ENCODE data around the gene GAL3ST2. TPM values are rescaled to one million over a fixed set of nuclear protein-coding genes. Genes with fewer than 3 reads are reported as not detected.

The GAL3ST2 gene
- total and polyA plus RNA-seq, 2 experiments from 2014 or later = not detected

DNA sequence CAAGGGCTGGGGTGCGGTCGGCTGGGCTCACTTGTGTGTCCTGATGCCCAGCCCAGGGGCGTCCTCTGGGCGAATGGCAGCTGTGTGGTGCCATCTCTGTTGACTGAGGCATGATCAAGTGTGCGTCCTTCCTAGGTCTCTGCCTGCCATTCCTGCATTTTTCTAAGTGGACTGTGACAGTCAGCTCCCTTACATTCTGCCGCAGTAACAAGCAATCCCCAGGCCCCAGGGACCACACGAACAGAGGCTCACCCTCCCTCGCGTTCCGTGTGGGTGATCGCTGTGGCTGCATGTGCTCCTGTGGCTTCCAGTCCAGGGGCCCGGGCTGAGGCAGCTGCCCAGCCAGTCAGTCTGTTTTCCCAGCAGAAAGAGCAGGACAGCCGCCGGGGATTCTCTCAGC, 24.4 kb upstream of the GAL3ST2 start:
- H2AFZ ChIP-seq = no peak overlapping the region
- in situ Hi-C loops (cut with MboI) = no loop called here
- H3K4me1 ChIP-seq (ENCODE audit: insufficient read depth) = no peaks in the 10 kb centered on the region
- no peak for DNase-seq
- H3K4me2 ChIP-seq (ENCODE audit: unreplicated experiment) = no peak overlapping the region
- H3K27ac ChIP-seq = no peak overlapping the region
- H3F3A ChIP-seq (ENCODE audit: insufficient read depth) = no peaks in the 10 kb centered on the region
- H3K4me3 ChIP-seq = no peak overlapping the region
- H3K9ac ChIP-seq = no peak overlapping the region
- no peaks in the 10 kb centered on the region for H3K9me2 ChIP-seq (ENCODE audit: insufficient read depth)
- no peaks in the 10 kb centered on the region for H3K27me3 ChIP-seq (replicated peaks; ENCODE audit: insufficient read depth)
- H3K36me3 ChIP-seq (ENCODE audit: low read depth) = no peaks in the 10 kb centered on the region
- H4K20me1 ChIP-seq (ENCODE audit: insufficient read depth) = no peaks in the 10 kb centered on the region
- no peaks in the 10 kb centered on the region for H3K79me2 ChIP-seq (ENCODE audit: insufficient read depth)
- no peak for TF ChIP-seq EZH2phosphoT487 (IDR thresholded peaks at IDR 0.05; ENCODE audit: insufficient read depth, low read depth)
- TF ChIP-seq EZH2 (IDR thresholded peaks at IDR 0.05; ENCODE audit: insufficient read depth, poor library complexity, severe bottlenecking) = no peak
- H3K9me3 ChIP-seq (ENCODE audit: low read depth) = no peaks in the 10 kb centered on the region
- WGBS, 2 experiments (ENCODE audit: low coverage in 1 of 2, low lambda C conversion rate in 2 of 2, missing lambda C conversion rate in 2 of 2) = 94 to 97% methylated on average over 11 to 14 of the region's 14 CpGs

DNA sequence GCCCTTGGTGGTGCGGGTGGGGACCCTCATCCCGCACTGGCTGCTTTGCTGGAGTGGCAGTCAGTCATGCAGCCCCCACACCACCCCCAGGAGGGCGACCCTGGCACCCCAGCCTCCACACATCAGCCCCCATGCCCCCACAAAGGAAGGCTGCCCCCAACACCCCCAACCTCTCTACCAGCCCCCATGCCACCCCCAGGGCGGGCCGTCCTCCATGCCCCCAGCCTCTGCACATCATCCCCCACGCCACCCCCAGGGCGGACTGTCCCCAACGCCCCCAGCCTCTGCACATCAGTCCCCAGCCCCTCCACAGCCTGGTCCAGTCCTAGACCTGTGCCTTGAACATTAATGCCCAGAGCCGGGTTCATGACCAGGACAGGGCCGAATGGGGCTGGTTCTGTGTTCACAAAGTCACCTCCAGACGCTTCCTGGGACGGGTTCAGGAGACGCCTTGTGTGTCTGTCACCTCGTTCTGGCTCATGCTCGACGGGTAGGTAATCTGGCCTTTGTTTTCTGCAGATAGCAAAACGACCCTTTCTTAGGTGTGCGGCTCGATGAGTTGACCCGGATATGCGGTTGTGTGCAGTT, 23.8 kb upstream of the GAL3ST2 start:
- Histone ChIP-seq H3K4me1 (ENCODE audit: insufficient read depth) (no peaks in the 10 kb centered on the region), H3F3A (ENCODE audit: insufficient read depth) (no peaks in the 10 kb centered on the region), H3K27me3 (replicated peaks; ENCODE audit: insufficient read depth) (no peaks in the 10 kb centered on the region), H3K36me3 (ENCODE audit: low read depth) (no peaks in the 10 kb centered on the region), H3K4me3 (no peak overlapping the region), H3K27ac (no peak overlapping the region), H4K20me1 (ENCODE audit: insufficient read depth) (no peaks in the 10 kb centered on the region), H3K9ac (no peak overlapping the region), H3K9me2 (ENCODE audit: insufficient read depth) (no peaks in the 10 kb centered on the region), H3K79me2 (ENCODE audit: insufficient read depth) (no peaks in the 10 kb centered on the region), H3K9me3 (ENCODE audit: low read depth) (no peaks in the 10 kb centered on the region), H2AFZ (no peak overlapping the region), H3K4me2 (ENCODE audit: unreplicated experiment) (no peak overlapping the region)
- in situ Hi-C loops (cut with MboI) = no loop called here
- DNase-seq = no peak
- TF ChIP-seq EZH2 (IDR thresholded peaks at IDR 0.05; ENCODE audit: insufficient read depth, poor library complexity, severe bottlenecking) (no peak), EZH2phosphoT487 (IDR thresholded peaks at IDR 0.05; ENCODE audit: insufficient read depth, low read depth) (no peak)
- WGBS, 2 experiments (ENCODE audit: low coverage in 1 of 2, low lambda C conversion rate in 2 of 2, missing lambda C conversion rate in 2 of 2) = 93 to 96% methylated on average over 13 to 19 of the region's 21 CpGs

DNA sequence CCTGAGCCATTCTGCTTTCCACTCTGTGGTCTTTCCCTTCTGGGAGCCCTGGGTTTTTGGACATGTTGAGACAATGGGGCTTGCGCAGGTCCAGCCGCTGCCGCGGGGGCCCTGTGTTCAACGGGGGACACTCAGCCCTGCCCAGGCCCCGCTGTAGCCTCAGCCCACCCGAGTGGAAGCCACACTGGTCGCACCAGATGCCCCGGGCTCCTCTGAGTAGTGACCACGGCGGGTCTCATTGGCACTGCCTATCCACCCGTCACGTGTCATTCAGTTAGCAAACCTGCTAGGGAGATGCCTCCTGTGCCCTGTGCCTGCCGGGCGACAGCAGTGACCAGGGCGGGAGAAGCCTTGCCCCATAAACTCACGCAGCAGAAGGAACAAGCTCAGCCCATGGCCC, 23.1 kb upstream of the GAL3ST2 start:
- Histone ChIP-seq H4K20me1 (ENCODE audit: insufficient read depth) (no peaks in the 10 kb centered on the region), H3K79me2 (ENCODE audit: insufficient read depth) (no peaks in the 10 kb centered on the region), H3K9ac (no peak overlapping the region), H3K36me3 (ENCODE audit: low read depth) (no peaks in the 10 kb centered on the region), H3K4me1 (ENCODE audit: insufficient read depth) (no peaks in the 10 kb centered on the region), H3K27me3 (replicated peaks; ENCODE audit: insufficient read depth) (no peaks in the 10 kb centered on the region), H3K9me2 (ENCODE audit: insufficient read depth) (no peaks in the 10 kb centered on the region), H3K9me3 (ENCODE audit: low read depth) (no peaks in the 10 kb centered on the region), H2AFZ (no peak overlapping the region), H3F3A (ENCODE audit: insufficient read depth) (no peaks in the 10 kb centered on the region), H3K4me2 (ENCODE audit: unreplicated experiment) (no peak overlapping the region), H3K4me3 (no peak overlapping the region), H3K27ac (no peak overlapping the region)
- TF ChIP-seq EZH2phosphoT487 (IDR thresholded peaks at IDR 0.05; ENCODE audit: insufficient read depth, low read depth) = no peak
- no peak for TF ChIP-seq EZH2 (IDR thresholded peaks at IDR 0.05; ENCODE audit: insufficient read depth, poor library complexity, severe bottlenecking)
- no peak for DNase-seq
- in situ Hi-C loops (cut with MboI) = no loop called here
- WGBS, 2 experiments (ENCODE audit: low coverage in 1 of 2, low lambda C conversion rate in 2 of 2, missing lambda C conversion rate in 2 of 2) = 97% methylated on average over 13 to 17 of the region's 17 CpGs

DNA sequence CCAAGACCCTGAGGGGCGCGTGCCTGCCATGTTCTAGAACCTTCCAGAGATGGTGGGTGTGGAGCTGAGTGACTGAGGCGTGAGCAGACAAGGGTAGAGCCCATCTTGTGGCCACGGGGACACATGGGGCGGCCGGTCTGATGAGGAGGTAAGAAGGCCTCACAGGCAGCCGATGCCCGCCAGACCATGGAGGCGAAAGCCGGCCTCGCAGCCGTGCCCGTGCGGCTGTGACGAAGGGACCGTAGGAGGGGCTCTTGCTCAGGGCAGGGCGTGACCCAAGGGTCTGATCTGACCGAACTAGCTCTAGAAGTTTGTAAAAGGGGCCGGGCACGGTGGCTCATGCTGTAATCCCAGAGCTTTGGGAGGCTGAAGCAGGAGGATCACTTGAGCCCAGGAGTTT, 22.6 kb upstream of the GAL3ST2 start:
- H4K20me1 ChIP-seq (ENCODE audit: insufficient read depth) = no peaks in the 10 kb centered on the region
- H3K79me2 ChIP-seq (ENCODE audit: insufficient read depth) = no peaks in the 10 kb centered on the region
- H3F3A ChIP-seq (ENCODE audit: insufficient read depth) = no peaks in the 10 kb centered on the region
- H3K36me3 ChIP-seq (ENCODE audit: low read depth) = peaks cover 2% of the 10 kb centered on the region; the same call in 1 of the 2 replicates
- H2AFZ ChIP-seq = no peak overlapping the region
- no peak overlapping the region for H3K27ac ChIP-seq
- no peaks in the 10 kb centered on the region for H3K9me2 ChIP-seq (ENCODE audit: insufficient read depth)
- no peak overlapping the region for H3K4me2 ChIP-seq (ENCODE audit: unreplicated experiment)
- H3K27me3 ChIP-seq (replicated peaks; ENCODE audit: insufficient read depth) = no peaks in the 10 kb centered on the region
- TF ChIP-seq EZH2 (IDR thresholded peaks at IDR 0.05; ENCODE audit: insufficient read depth, poor library complexity, severe bottlenecking) (no peak), EZH2phosphoT487 (IDR thresholded peaks at IDR 0.05; ENCODE audit: insufficient read depth, low read depth) (no peak)
- no peaks in the 10 kb centered on the region for H3K9me3 ChIP-seq (ENCODE audit: low read depth)
- no peak overlapping the region for H3K9ac ChIP-seq
- in situ Hi-C loops (cut with MboI) = no loop called here
- no peak for DNase-seq
- no peaks in the 10 kb centered on the region for H3K4me1 ChIP-seq (ENCODE audit: insufficient read depth)
- WGBS, 2 experiments (ENCODE audit: low coverage in 1 of 2, low lambda C conversion rate in 2 of 2, missing lambda C conversion rate in 2 of 2) = 96 to 97% methylated on average over 20 of the region's 20 CpGs
- no peak overlapping the region for H3K4me3 ChIP-seq

DNA sequence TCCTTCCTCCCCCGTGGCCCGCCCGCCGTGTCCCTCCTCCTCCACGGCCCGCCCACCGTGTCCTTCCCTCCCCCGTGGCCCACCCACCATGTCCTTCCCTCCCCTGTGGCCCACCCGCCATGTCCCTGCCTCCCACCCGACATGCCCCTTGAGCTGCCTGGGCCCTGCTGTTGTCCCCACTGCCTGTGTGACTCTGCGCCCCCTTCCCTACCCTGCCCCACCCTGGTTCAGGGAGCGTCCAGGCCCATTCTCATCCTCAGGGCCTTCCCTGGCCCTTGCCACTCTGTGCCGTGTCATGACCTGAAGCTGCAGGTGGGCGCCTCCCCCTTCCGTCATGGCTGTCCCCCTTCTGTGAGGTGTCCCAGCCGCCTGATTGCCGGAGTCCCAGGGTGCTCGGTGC, 21.5 kb upstream of the GAL3ST2 start:
- H3K9me3 ChIP-seq (ENCODE audit: low read depth) = no peaks in the 10 kb centered on the region
- no peak overlapping the region for H2AFZ ChIP-seq
- WGBS, 2 experiments (ENCODE audit: low coverage in 1 of 2, low lambda C conversion rate in 2 of 2, missing lambda C conversion rate in 2 of 2) = 78 to 85% methylated on average over 8 to 18 of the region's 18 CpGs
- no peaks in the 10 kb centered on the region for H3F3A ChIP-seq (ENCODE audit: insufficient read depth)
- no peak overlapping the region for H3K4me3 ChIP-seq
- no peak overlapping the region for H3K9ac ChIP-seq
- H3K27me3 ChIP-seq (replicated peaks; ENCODE audit: insufficient read depth) = no peaks in the 10 kb centered on the region
- H3K4me1 ChIP-seq (ENCODE audit: insufficient read depth) = no peaks in the 10 kb centered on the region
- in situ Hi-C loops (cut with MboI) = no loop called here
- H3K36me3 ChIP-seq (ENCODE audit: low read depth) = peaks cover 10% of the 10 kb centered on the region; the same call in 1 of the 2 replicates
- no peaks in the 10 kb centered on the region for H3K79me2 ChIP-seq (ENCODE audit: insufficient read depth)
- DNase-seq = no peak
- H3K9me2 ChIP-seq (ENCODE audit: insufficient read depth) = no peaks in the 10 kb centered on the region
- no peak overlapping the region for H3K4me2 ChIP-seq (ENCODE audit: unreplicated experiment)
- TF ChIP-seq EZH2 (IDR thresholded peaks at IDR 0.05; ENCODE audit: insufficient read depth, poor library complexity, severe bottlenecking) (no peak), EZH2phosphoT487 (IDR thresholded peaks at IDR 0.05; ENCODE audit: insufficient read depth, low read depth) (no peak)
- no peaks in the 10 kb centered on the region for H4K20me1 ChIP-seq (ENCODE audit: insufficient read depth)
- no peak overlapping the region for H3K27ac ChIP-seq

Measured in GM23248 (cell line).